Breast epithelium (tissue), 4 donors: ENCODE results near the gene GLIS1. TPM values are rescaled to one million over a fixed set of nuclear protein-coding genes. Genes with fewer than 3 reads are reported as not detected.

Experiments
- DNase-seq, 2 donors: peaks; one replicate each; pipeline ENCODE4 v3.0.0-alpha.2; 2019; ENCODE audit warnings: low spot score in 2 of 2
- H3K27ac ChIP-seq, 2 donors: fragments of 200-600 bp; sonication (generic) in 1 of 2; one replicate each; pipeline ENCODE4 v1.5.1; 2016 to 2019; ENCODE audit warnings: mild to moderate bottlenecking in 1 of 2
- H3K27me3 ChIP-seq, 2 donors: fragments of 200-600 bp; sonication (generic) in 1 of 2; one replicate each; pipeline versions ENCODE4 v1.5.1 to v1.6.0; 2017 to 2019; ENCODE audit warnings: control low read depth in 1 of 2, mild to moderate bottlenecking in 1 of 2
- H3K36me3 ChIP-seq: fragments of 200-600 bp; one replicate; pipeline ENCODE4 v1.5.1; 2019
- H3K4me1 ChIP-seq, 2 donors: fragments of 200-600 bp; sonication (generic); one replicate each; pipeline ENCODE4 v1.5.1; 2016 to 2019; ENCODE audit warnings: control low read depth in 1 of 2
- H3K4me3 ChIP-seq, 3 donors: fragments of 200-600 bp; sonication (generic); 1 replicate in 2 of 3; 2 replicates in 1 of 3; pipeline ENCODE4 v1.5.1; 2016 to 2019; ENCODE audit warnings: mild to moderate bottlenecking in 3 of 3, moderate library complexity in 2 of 3
- H3K9me3 ChIP-seq, 2 donors: fragments of 200-600 bp; sonication (generic) in 1 of 2; one replicate each; pipeline ENCODE4 v1.5.1; 2016 to 2019; ENCODE audit warnings: control low read depth in 1 of 2
- POLR2A ChIP-seq: fragments of 450-650 bp; IDR thresholded peaks from one replicate; pipeline ENCODE4 v1.6.1; 2016; ENCODE audit warnings: antibody characterized with exemption, mild to moderate bottlenecking, moderate library complexity
- POLR2AphosphoS5 ChIP-seq, 3 donors: sonication (generic); formaldehyde crosslinking; IDR thresholded peaks; one replicate each; pipeline ENCODE4 v1.6.1; 2017; ENCODE audit warnings: antibody characterized with exemption in 3 of 3
- intact Hi-C: fragments of 100-400 bp; cut with DNase I; formaldehyde crosslinking; loops from one replicate; pipeline ENCODE4 v1.15.1; 2023; ENCODE audit warnings: low total_unique reads
- total RNA-seq, 3 donors: library from RNA; depleted of rRNA; stranded (reverse); fragments of >200 nt; gene quantifications; one replicate each; pipeline ENCODE4 v1.1.0, GENCODE V29; 2016
- TF ChIP-seq, protein P1 (sequence below), 3 donors: fragments of 450-650 bp; IDR thresholded peaks; one replicate each; pipeline ENCODE4 v1.5.1; 2016 to 2017; ENCODE audit warnings: antibody characterized with exemption in 3 of 3, mild to moderate bottlenecking in 3 of 3, moderate library complexity in 3 of 3

Gene GLIS1
- total RNA-seq, 3 donors from 2014 or later, result 0.16 to 2.0 (median 0.59) TPM

DNA sequence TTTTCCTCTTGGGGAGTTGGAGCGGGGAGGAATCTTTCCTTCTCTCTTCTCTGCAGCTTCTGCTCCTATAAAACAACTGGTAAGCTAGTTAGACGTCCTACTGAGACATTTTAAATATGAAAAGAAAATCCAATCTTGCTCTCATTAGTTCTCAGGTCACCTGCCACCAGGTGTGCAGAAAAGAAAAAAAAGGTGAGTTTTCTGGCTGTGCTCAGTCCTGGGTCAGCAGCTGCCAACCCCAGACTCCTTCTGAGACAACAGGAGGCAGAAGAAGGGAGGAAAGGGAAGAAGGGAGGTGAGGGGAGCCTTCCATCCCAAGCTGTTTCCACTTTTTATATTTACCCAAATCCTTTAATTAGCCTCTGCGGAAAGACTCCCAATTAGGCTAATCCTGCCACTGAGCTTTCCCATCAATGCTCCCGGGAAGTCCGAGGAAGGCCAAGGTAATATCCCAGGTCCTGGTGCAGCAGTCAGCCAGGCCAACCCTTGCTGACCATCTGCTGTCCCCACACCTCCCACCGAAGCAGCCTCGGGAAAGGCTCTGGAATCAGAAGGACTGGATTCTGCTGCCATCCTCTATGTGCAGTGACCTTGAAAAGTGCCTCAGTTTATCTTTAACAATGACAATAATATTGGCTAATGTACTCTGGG is 33.4 kb downstream of the GLIS1 start:
- Histone ChIP-seq H3K36me3 (no peaks in the 10 kb centered on the region), H3K4me3 (no peak overlapping the region), H3K27ac (no peak overlapping the region), H3K9me3 (no peaks in the 10 kb centered on the region), H3K4me1 (no peaks in the 10 kb centered on the region), H3K27me3 (no peaks in the 10 kb centered on the region)
- DNase-seq, result no peak
- intact Hi-C loops, result no loop called here
- TF ChIP-seq, protein P1, sequence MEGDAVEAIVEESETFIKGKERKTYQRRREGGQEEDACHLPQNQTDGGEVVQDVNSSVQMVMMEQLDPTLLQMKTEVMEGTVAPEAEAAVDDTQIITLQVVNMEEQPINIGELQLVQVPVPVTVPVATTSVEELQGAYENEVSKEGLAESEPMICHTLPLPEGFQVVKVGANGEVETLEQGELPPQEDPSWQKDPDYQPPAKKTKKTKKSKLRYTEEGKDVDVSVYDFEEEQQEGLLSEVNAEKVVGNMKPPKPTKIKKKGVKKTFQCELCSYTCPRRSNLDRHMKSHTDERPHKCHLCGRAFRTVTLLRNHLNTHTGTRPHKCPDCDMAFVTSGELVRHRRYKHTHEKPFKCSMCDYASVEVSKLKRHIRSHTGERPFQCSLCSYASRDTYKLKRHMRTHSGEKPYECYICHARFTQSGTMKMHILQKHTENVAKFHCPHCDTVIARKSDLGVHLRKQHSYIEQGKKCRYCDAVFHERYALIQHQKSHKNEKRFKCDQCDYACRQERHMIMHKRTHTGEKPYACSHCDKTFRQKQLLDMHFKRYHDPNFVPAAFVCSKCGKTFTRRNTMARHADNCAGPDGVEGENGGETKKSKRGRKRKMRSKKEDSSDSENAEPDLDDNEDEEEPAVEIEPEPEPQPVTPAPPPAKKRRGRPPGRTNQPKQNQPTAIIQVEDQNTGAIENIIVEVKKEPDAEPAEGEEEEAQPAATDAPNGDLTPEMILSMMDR (IDR thresholded peaks at IDR 0.05), result no peak
- TF ChIP-seq POLR2A (no peak), POLR2AphosphoS5 (IDR thresholded peaks at IDR 0.05) (no peak)

GRCh38 chr1:53704804-53705445 is 34.0 kb downstream of the GLIS1 start:
- DNase-seq, result no peak
- Histone ChIP-seq H3K4me1 (no peaks in the 10 kb centered on the region), H3K9me3 (no peaks in the 10 kb centered on the region), H3K36me3 (no peaks in the 10 kb centered on the region), H3K27me3 (no peaks in the 10 kb centered on the region), H3K4me3 (no peak overlapping the region), H3K27ac (no peak overlapping the region)
- TF ChIP-seq, protein P1 (IDR thresholded peaks at IDR 0.05), result no peak
- TF ChIP-seq POLR2AphosphoS5 (IDR thresholded peaks at IDR 0.05) (no peak), POLR2A (no peak)
- intact Hi-C loops, result no loop called here

DNA sequence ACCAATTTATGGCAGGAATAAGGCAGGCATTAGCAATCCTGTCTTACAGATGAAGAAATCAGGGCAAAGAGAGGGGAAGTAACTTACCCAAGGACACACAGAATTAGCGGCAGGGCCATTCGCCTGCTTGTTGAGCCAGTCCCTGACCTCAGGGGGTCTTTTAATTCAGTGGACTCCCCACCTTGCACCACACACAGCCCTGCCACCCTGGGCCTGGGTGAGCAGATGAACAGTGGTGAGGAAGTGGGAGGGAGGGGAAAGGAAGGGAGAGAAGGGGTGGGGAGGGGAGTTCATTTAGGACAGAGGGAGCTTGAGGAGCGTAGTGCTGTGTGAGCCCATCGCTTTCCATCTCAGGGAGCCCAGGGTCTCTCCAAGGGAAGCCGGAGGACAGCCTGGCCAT is 34.7 kb downstream of the GLIS1 start:
- Histone ChIP-seq H3K4me1 (no peaks in the 10 kb centered on the region), H3K27me3 (no peaks in the 10 kb centered on the region), H3K36me3 (no peaks in the 10 kb centered on the region), H3K27ac (no peak overlapping the region), H3K9me3 (no peaks in the 10 kb centered on the region), H3K4me3 (no peak overlapping the region)
- TF ChIP-seq POLR2A, result no peak
- TF ChIP-seq, protein P1 (IDR thresholded peaks at IDR 0.05), result no peak
- TF ChIP-seq POLR2AphosphoS5 (IDR thresholded peaks at IDR 0.05), result no peak
- DNase-seq, result no peak
- intact Hi-C loops, result no loop called here

- TF ChIP-seq POLR2A (no peak), POLR2AphosphoS5 (IDR thresholded peaks at IDR 0.05) (no peak)
- TF ChIP-seq, protein P1 (IDR thresholded peaks at IDR 0.05), result no peak
- Histone ChIP-seq H3K9me3 (no peaks in the 10 kb centered on the region), H3K27me3 (no peaks in the 10 kb centered on the region), H3K36me3 (no peaks in the 10 kb centered on the region), H3K4me1 (no peaks in the 10 kb centered on the region), H3K27ac (no peak overlapping the region), H3K4me3 (no peak overlapping the region)
- intact Hi-C loops, result no loop called here
- DNase-seq, result no peak
These were observed 35.8 kb downstream of the GLIS1 start for GRCh38 chr1:53703174-53703573.

GRCh38 chr1:53702341-53702740 is 36.6 kb downstream of the GLIS1 start:
- Histone ChIP-seq H3K4me3 (no peak overlapping the region), H3K27ac (no peak overlapping the region), H3K27me3 (no peaks in the 10 kb centered on the region), H3K4me1 (no peaks in the 10 kb centered on the region), H3K9me3 (no peaks in the 10 kb centered on the region), H3K36me3 (no peaks in the 10 kb centered on the region)
- DNase-seq, result no peak
- intact Hi-C loops, result no loop called here
- TF ChIP-seq POLR2A, result no peak
- TF ChIP-seq, protein P1 (IDR thresholded peaks at IDR 0.05), result no peak
- no peak for TF ChIP-seq POLR2AphosphoS5 (IDR thresholded peaks at IDR 0.05)
